H9 (cell line): ENCODE results near the gene CDKN2AIPNL. TPM values are rescaled to one million over a fixed set of nuclear protein-coding genes. Genes with fewer than 3 reads are reported as not detected.

ENCODE experiments used
- DNase-seq: peaks from one replicate; pipeline ENCODE4 v3.0.0-alpha.2; 2017
- H2AFZ ChIP-seq: one replicate; pipeline ENCODE4 v1.6.1; 2013; ENCODE audit warnings: mild to moderate bottlenecking, low read length, control low read depth, moderate library complexity
- H2AK5ac ChIP-seq: 2 replicates; pipeline ENCODE4 v1.6.1; 2013; ENCODE audit warnings: low read length, control low read depth, mixed read lengths; ENCODE audit not compliant: insufficient read length
- H2BK120ac ChIP-seq: one replicate; pipeline ENCODE4 v1.6.1; 2013; ENCODE audit warnings: low read depth, mild to moderate bottlenecking, low read length, control low read depth, inconsistent platforms; ENCODE audit not compliant: poor library complexity, severe bottlenecking
- H2BK12ac ChIP-seq: 2 replicates; pipeline ENCODE4 v1.6.1; 2013; ENCODE audit warnings: low read length, control low read depth, mixed read lengths, low read depth; ENCODE audit not compliant: insufficient read length
- H2BK15ac ChIP-seq: 2 replicates; pipeline ENCODE4 v1.6.1; 2013; ENCODE audit warnings: low read depth, low read length, control low read depth
- H2BK20ac ChIP-seq: one replicate; pipeline ENCODE4 v1.6.1; 2013; ENCODE audit warnings: low read depth, mild to moderate bottlenecking, low read length, control low read depth, inconsistent platforms; ENCODE audit not compliant: poor library complexity, severe bottlenecking
- H2BK5ac ChIP-seq: 2 replicates; pipeline ENCODE4 v1.6.1; 2013; ENCODE audit warnings: low read length, control low read depth, mixed read lengths; ENCODE audit not compliant: insufficient read length
- H3K14ac ChIP-seq: 2 replicates; pipeline ENCODE4 v1.6.1; 2013; ENCODE audit warnings: low read length, control low read depth; ENCODE audit not compliant: insufficient read depth
- H3K18ac ChIP-seq: 2 replicates; pipeline ENCODE4 v1.6.1; 2013; ENCODE audit warnings: low read depth, mild to moderate bottlenecking, mixed read lengths, low read length, control low read depth; ENCODE audit not compliant: insufficient read length
- H3K23ac ChIP-seq: 2 replicates; pipeline ENCODE4 v1.6.1; 2013; ENCODE audit warnings: low read length, control low read depth, mixed read lengths, low read depth; ENCODE audit not compliant: insufficient read length
- H3K23me2 ChIP-seq: 2 replicates; pipeline ENCODE4 v1.6.1; 2013; ENCODE audit warnings: low read depth, mild to moderate bottlenecking, mixed read lengths, low read length, control low read depth; ENCODE audit not compliant: insufficient read length, poor library complexity, severe bottlenecking
- H3K27ac ChIP-seq: 2 replicates; pipeline ENCODE4 v1.5.1; 2013; ENCODE audit warnings: low read length, control low read depth, mixed read lengths, low read depth; ENCODE audit not compliant: insufficient read length
- H3K27me3 ChIP-seq: 2 replicates; pipeline ENCODE4 v1.6.1; 2013; ENCODE audit warnings: low read length, control low read depth, inconsistent platforms; ENCODE audit not compliant: insufficient read depth
- H3K4ac ChIP-seq: 2 replicates; pipeline ENCODE4 v1.6.1; 2013; ENCODE audit warnings: low read depth, mild to moderate bottlenecking, control low read depth, inconsistent platforms, low read length, moderate library complexity
- H3K4me1 ChIP-seq: 2 replicates; pipeline ENCODE4 v1.6.1; 2013; ENCODE audit warnings: low read length, control low read depth, inconsistent platforms; ENCODE audit not compliant: insufficient read depth
- H3K4me2 ChIP-seq: 2 replicates; pipeline ENCODE4 v1.6.1; 2013; ENCODE audit warnings: low read length, control low read depth, mixed read lengths; ENCODE audit not compliant: insufficient read length, insufficient read depth
- H3K56ac ChIP-seq: 2 replicates; pipeline ENCODE4 v1.6.1; 2013; ENCODE audit warnings: low read depth, mild to moderate bottlenecking, mixed read lengths, low read length, control low read depth; ENCODE audit not compliant: insufficient read length
- H3K79me1 ChIP-seq: 2 replicates; pipeline ENCODE4 v1.6.1; 2013; ENCODE audit warnings: low read depth, mild to moderate bottlenecking, moderate library complexity, low read length, control low read depth, inconsistent platforms; ENCODE audit not compliant: insufficient read depth, poor library complexity, severe bottlenecking
- H3K79me2 ChIP-seq: 2 replicates; pipeline ENCODE4 v1.6.1; 2013; ENCODE audit warnings: low read length, control low read depth, inconsistent platforms; ENCODE audit not compliant: insufficient read depth
- H3K9ac ChIP-seq: 2 replicates; pipeline ENCODE4 v1.6.1; 2013; ENCODE audit warnings: low read length, control low read depth, mixed read lengths; ENCODE audit not compliant: insufficient read length; ENCODE audit errors: extremely low read depth
- H3K9me3 ChIP-seq: one replicate; pipeline ENCODE4 v1.6.1; 2013; ENCODE audit warnings: low read depth, low read length, inconsistent platforms; ENCODE audit not compliant: control insufficient read depth
- H3T11ph ChIP-seq: one replicate; pipeline ENCODE4 v1.6.1; 2013; ENCODE audit warnings: mild to moderate bottlenecking, low read length, control low read depth, inconsistent platforms
- H4K20me1 ChIP-seq: one replicate; pipeline ENCODE4 v1.6.1; 2013; ENCODE audit not compliant: control insufficient read depth, insufficient read length, insufficient read depth
- H4K5ac ChIP-seq: 2 replicates; pipeline ENCODE4 v1.6.1; 2013; ENCODE audit warnings: low read depth, mild to moderate bottlenecking, mixed read lengths, low read length, control low read depth; ENCODE audit not compliant: insufficient read length
- H4K8ac ChIP-seq: replicated peaks from 2 replicates; pipeline ENCODE4 v1.6.1; 2013; ENCODE audit warnings: low read length, control low read depth, mixed read lengths, low read depth; ENCODE audit not compliant: insufficient read length
- H4K91ac ChIP-seq: 2 replicates; pipeline ENCODE4 v1.6.1; 2013; ENCODE audit warnings: low read depth, mild to moderate bottlenecking, moderate library complexity, mixed read lengths, low read length, control low read depth; ENCODE audit not compliant: insufficient read length
- H3K27ac Mint-ChIP-seq, 3 experiments: 2 replicates in 2 of 3; 3 replicates in 1 of 3; pipeline ENCODE4 v1.8.0; 2020 to 2021; ENCODE audit warnings: mixed read lengths in 3 of 3, mild to moderate bottlenecking in 1 of 3, moderate library complexity in 1 of 3
- H3K27me3 Mint-ChIP-seq: 2 replicates; pipeline ENCODE4 v1.8.0; 2021; ENCODE audit warnings: low read depth, mild to moderate bottlenecking, moderate library complexity, mixed read lengths
- H3K36me3 Mint-ChIP-seq, 3 experiments: 2 replicates in 2 of 3; 3 replicates in 1 of 3; pipeline ENCODE4 v1.8.0; 2020 to 2021; ENCODE audit warnings: low read depth in 3 of 3, mixed read lengths in 3 of 3; ENCODE audit not compliant: insufficient read depth in 1 of 3
- H3K4me1 Mint-ChIP-seq, 2 experiments: 2 replicates each; pipeline ENCODE4 v1.8.0; 2020; ENCODE audit warnings: mixed read lengths in 2 of 2
- H3K4me3 Mint-ChIP-seq, 2 experiments: 2 replicates in 1 of 2; 3 replicates in 1 of 2; pipeline ENCODE4 v1.8.0; 2020 to 2021; ENCODE audit warnings: mild to moderate bottlenecking in 2 of 2, mixed read lengths in 2 of 2, moderate library complexity in 1 of 2
- H3K9me3 Mint-ChIP-seq, 2 experiments: 2 replicates in 1 of 2; 3 replicates in 1 of 2; pipeline ENCODE4 v1.8.0; 2020; ENCODE audit warnings: mild to moderate bottlenecking in 2 of 2, mixed read lengths in 2 of 2, moderate library complexity in 1 of 2
- CTCF ChIP-seq: fragments of 200-600 bp; sonication (generic); conservative IDR thresholded peaks from 3 replicates; pipeline ENCODE4 v1.8.0; 2021; ENCODE audit warnings: antibody characterized with exemption, mild to moderate bottlenecking
- WGBS: extraction: QIAGEN DNeasy Blood & Tissue Kit; methylation state at CpG from one replicate; pipeline ENCODE4 v1.1.7; 2013; ENCODE audit warnings: missing lambda C conversion rate, low lambda C conversion rate, mixed read lengths; ENCODE audit not compliant: insufficient read length; ENCODE audit errors: extremely low coverage; 5-methylcytosine and 5-hydroxymethylcytosine counted together
- total RNA-seq: library from RNA; stranded (reverse); gene quantifications from 2 replicates; pipeline ENCODE4 v1.2.1, GENCODE V29; 2021

CDKN2AIPNL gene
- total RNA-seq, 1 experiment from 2014 or later, result 60.0 TPM

- no peak overlapping the region for H4K8ac ChIP-seq
- no peaks in the 10 kb centered on the region for H4K20me1 ChIP-seq
- no peak overlapping the region for H4K91ac ChIP-seq
- no peak overlapping the region for H2BK12ac ChIP-seq
- H4K5ac ChIP-seq, result no peak overlapping the region
- H3K36me3 Mint-ChIP-seq, result no peaks in the 10 kb centered on the region
- peaks cover 4 to 9% of the 10 kb centered on the region in 2 experiments for H3K4me1 Mint-ChIP-seq
- H3K4ac ChIP-seq, result no peak overlapping the region
- no peak for TF ChIP-seq CTCF
- H3K27me3 ChIP-seq, result no peaks in the 10 kb centered on the region
- DNase-seq, result no peak
- H2BK15ac ChIP-seq, result no peak overlapping the region
- H3T11ph ChIP-seq, result no peak overlapping the region
- H3K27ac Mint-ChIP-seq, result no peak overlapping the region; a peak in 1 of 7 replicates
- H3K4me3 Mint-ChIP-seq, result no peak overlapping the region
- no peak overlapping the region for H2BK5ac ChIP-seq
- H3K4me1 ChIP-seq, result no peaks in the 10 kb centered on the region
- no peak overlapping the region for H3K9ac ChIP-seq
- H3K18ac ChIP-seq, result no peak overlapping the region
- no peaks in the 10 kb centered on the region for H3K9me3 ChIP-seq
- H3K56ac ChIP-seq, result no peak overlapping the region
- H3K4me2 ChIP-seq, result no peak overlapping the region
- WGBS, result no CpG with 5 or more reads among the region's 4 CpGs
- H3K23me2 ChIP-seq, result no peaks in the 10 kb centered on the region
- H3K9me3 Mint-ChIP-seq, result no peaks in the 10 kb centered on the region
- H2AFZ ChIP-seq, result no peak overlapping the region
- H3K79me2 ChIP-seq, result no peaks in the 10 kb centered on the region
- H2AK5ac ChIP-seq, result no peak overlapping the region
- no peak overlapping the region for H2BK20ac ChIP-seq
- peaks cover 6% of the 10 kb centered on the region for H3K27me3 Mint-ChIP-seq
- no peak overlapping the region for H3K14ac ChIP-seq
- H3K23ac ChIP-seq, result no peak overlapping the region
- no peak overlapping the region for H2BK120ac ChIP-seq
- no peak overlapping the region for H3K27ac ChIP-seq
- no peaks in the 10 kb centered on the region for H3K79me1 ChIP-seq
These were observed 45.1 kb upstream of the CDKN2AIPNL start for GRCh38 chr5:134456825-134457224.
